GM18499 (cell line): ENCODE data around the gene CACNA1B.
"Not testable (repeated sequence)": the region's sequence is repeated elsewhere in the genome, so short reads cannot be mapped to it uniquely, and the experiment has no call there.

Experiments
- ATAC-seq: cut with Tn5 transposase; IDR thresholded peaks from one replicate; pipeline ENCODE4 v1.9.1; 2021; ENCODE audit warnings: moderate number of reproducible peaks; ENCODE audit not compliant: insufficient read depth, unreplicated experiment

Gene CACNA1B

DNA sequence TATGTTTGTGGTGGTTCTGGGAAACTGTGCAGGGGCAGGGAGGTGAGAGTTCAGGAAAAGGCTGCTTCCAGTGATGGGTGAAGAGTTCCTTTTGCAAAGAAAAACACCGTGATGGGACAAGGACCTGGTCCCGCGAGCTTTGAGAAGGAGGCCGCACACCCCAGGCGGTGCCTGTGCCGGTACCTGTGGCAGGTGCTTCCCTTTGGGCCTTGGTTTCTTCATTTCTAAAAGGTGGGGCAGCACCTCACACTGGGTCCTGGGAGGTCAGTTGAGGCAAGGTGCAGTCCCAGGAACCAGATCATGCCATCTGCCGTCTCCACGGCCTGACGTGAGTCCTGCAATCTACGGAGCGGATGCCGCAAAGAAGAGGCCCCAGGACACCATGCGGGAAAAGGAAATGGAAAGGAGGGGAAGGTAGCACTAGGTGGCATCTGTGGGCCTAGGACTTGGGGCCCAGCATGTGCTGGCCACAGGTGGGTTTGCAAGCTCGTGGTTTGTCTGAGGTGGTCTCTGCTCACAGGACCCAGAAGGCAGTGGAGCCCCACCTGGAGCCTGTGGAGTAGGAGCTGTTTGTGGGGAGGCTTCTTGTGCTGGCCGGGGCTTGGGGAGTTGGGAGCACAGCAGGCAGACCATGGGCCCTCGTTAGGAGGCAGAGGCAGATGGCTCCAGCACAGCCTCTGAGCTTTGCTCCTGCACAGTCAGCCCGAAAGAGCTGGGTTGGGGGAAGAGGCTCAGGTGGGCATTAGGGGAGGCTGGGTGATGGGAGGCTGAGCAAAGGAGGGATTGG is 131.6 kb downstream of the CACNA1B start:
- no peak for ATAC-seq

DNA sequence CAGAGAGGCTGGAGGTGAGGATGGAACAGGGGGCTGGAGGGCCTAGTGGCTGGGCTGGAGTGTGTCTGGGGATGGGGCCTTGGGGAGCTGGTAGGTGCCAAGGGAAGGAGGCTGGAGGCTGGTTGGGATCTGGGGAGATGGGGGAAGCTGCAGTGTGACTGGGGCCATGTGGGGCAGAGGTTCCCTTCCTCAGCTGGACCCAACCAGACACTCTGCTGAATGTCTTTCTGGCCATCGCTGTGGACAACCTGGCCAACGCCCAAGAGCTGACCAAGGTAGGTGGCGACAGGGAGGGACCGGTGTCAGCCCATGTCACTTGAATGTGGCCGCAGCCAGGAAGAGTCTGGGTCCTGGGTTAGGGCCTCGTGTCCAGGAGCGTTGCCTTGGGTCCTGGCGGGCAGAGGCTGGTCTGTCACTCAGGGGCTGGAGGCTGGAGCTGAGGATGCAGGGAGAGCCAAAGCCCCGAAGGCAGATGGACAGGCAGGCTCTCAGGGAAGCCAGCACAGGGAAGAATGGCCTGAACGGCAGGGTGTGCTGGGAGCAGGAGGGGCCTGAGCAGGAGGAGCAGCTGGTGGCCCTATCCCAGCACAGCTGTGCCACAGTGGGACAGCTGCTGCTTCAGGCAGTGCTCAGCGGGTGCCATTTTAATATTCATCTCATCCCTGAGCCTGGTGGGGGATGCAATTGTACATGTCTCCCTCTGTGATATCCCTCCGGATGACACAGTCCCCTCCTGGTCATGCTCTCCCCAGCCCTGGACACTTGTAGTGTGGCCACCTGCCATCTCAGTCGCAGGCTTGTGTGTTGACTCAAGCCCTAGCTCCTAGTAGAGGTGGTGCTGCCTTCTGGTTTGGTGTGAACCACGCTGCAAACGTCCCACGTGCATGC is 132.5 kb downstream of the CACNA1B start:
- no peak for ATAC-seq

DNA sequence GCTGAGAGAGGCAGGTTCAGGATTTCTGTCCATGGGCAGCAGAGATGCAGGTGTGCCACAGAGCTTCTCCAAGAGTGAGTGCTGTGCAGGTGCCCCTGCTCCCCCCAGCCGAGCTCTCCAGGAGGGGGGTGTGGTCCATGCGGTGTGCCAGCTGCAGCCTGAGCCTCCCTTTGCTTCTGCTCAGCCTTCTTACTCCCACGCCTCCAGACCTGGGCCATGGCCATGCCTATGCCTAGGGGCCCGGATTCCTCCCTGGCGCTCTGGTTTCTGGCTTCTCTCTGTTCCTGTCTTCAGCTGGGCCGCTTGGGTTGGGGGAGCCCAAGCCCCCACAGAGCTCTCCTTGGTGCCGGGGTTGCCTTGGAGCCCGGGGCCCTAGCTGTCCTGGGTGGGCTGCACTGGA is 133.3 kb downstream of the CACNA1B start:
- no peak for ATAC-seq

DNA sequence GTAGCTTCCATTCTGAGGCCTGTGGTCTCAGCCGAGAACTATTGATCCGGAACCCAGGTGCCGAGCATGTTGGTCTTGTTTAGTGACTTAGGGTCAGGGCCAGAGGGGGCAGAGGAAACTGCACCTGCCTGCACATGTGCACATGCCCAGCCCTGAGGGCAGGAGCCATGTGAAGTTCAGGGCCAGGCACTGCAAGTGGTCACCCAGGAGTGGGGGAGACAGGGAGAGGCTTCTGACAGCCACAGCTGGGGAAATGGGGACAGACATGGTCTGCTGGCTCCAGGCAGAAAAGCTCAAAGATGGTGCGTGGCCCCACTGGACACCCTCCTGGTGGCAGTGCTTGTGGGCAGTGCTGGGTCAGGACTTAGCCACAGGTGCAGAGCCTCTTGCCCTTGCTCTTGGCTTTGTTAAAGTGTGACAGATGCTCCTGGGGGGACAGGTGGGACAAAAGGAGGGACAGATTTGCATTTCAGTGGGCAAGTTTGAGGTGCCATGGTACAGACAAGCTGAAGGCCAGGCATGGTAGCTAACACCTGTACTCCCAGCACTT is 134.4 kb downstream of the CACNA1B start:
- ATAC-seq: no peak

DNA sequence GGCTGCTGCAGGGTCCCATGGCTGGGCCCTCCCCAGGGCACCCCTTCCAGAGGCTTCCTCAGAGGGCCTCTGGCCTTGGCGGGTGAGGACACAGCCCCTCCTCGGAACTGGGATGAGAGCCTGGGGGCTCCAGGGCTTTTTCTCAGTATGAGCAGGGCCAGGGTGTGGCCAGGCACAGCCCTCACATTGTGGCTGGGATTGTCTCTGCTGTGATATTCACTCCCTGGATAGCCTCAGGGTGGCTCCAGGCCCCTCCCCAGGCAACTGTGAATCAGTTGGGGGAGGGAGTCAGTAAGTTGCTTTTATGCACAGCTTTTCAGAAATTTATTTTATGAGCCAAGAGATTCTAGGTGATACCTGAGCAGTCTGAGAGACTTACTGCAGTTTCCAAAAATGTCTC is 135.7 kb downstream of the CACNA1B start:
- no peak for ATAC-seq

DNA sequence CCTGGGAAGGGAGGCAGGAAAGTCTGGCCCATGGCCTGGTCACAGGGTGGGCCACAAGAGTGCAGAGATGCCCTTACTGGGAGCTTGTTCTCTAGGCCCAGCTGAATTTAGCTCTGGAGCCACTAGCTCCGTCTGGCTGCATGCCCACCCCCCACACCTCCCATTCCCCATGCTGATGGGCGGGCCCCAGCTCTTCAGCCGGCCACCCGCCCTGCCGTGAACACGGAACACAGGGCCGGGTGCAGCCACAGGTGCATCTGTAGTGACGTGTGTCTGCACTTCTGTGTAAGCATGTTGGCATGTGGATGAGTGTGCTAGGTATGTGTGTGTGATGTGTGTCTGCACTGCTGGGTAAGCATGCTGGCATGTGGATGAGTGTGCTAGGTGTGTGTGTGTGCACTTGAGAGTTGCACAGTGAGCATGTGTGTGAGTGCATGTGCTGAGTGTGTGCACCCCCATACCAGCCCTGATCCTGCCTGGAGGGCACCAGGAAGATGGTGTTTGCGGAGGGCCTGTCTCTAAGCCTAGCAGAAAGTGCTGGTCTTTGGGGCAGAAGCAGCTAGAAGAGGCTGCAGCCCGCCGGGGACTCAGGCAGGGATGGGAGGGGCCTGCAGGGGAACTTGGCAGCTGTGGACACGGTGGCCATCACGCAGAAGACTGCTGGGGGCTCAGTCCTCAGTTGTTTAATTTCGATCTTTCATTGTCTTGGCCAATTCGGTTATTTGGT is 136.4 kb downstream of the CACNA1B start:
- no peak for ATAC-seq

DNA sequence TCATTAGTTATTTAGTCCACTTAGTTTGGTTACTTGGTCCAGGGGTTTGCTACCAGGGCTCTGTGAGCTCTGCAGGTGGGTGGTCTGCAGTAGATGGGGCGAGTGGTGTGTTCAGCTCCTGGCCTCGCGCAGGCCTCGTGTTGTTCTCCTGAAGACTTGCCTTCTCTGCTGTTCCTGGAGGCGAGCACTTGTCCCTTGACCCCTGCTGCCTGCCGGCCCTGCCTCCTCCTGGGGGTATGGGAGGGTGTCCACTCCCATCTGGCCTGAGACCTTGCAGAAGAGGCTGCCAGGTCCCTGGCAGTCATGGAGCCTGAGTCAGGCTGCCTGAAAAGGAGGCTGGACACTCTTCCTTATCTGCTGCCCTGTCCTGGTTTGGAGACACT is 137.0 kb downstream of the CACNA1B start:
- no peak for ATAC-seq

DNA sequence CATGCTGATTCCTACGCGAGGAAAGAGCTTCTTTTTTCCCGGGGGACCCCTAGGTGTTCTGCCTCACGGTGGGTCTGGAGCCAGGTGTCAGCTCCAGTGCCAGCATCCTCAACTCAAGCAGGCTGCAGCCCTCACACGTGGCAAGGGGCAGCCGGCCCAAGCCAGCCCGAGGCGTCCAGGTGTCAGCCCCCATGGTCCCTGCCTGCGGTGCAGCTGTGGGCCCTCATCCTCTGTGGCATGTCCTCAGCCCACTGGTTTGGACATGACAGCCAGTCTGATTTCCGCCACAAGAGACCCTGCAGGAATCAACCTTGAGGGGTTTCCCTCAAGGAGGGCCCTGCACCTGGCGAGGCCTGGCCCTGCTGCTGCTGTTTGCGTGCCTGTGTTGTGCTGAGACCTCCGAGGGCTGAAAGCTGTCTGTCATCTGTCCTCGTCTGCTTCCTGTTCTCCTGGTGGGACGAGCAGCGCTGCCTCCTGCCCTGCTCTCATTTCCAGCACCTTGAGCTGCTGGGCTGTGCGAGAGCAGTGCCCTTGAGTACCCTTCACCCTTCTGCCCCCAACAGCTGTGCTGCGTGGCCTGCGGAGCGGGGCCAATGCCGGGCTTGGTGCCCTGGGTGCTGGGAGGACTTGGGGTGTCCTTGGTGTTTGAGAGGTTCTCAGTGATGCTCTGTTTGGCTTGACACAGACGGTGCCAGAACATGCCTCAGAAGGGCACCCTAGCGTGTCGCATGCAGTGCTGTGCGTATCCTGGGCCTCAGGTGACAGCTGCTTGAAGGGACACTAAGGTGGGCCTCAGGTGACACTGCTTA is 137.6 kb downstream of the CACNA1B start:
- ATAC-seq: no peak

DNA sequence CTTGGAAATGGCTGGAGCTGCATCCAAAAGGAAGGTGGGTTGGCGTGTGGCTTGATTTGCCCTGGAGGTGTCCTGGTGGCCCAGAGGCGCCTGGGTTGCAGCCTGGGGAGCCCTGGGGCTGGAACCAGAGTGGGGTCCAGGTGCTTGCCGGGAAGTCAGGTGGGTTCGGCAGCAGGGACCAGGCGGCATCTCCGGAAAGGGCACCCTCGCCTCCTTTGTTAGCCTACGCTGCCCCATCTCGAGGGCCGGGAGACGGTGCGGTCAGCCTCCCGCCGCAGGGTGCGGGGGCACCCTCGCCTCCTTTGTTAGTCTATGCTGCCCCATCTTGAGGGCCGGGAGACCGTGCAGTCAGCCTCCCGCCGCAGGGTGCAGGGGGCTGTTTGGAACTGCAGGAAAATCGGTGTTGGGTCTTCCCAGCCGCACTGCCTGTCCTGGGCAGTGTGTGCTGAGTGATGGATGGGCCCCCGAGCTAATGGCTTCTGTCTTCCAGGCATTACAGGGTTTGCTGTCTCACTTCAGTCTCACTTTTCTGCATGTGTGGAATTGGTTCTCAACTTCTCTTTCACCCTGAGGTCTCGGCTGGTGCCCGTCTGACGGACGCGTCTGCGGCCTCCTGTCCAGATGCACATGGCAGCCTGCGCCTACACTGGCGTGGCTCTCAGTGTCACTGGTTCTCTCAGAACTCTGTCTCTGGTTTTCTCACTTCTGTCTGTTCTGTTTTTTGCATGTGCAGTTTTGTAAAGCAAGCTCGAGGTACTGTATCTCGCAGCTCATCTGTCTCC is 139.0 kb downstream of the CACNA1B start:
- ATAC-seq: no peak

DNA sequence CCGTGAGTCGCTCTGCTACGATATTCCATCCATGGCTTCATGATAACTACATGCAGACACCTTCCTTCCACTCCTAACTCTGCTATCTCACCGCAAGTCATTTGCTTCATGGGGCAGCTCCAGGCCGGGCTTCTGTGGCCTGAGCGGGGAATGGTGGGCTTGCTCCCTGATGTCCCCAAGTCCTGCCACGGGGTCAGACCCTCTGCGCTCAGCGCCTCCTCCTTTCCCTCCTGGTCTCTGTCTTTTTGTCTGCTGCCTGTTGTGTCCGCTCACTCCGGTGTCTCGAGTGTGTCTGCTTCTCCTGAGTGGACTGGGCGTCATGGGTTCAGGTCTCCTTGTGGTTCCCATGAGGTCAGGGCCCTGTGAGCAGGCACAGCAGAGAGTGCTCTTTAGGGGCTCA is 139.6 kb downstream of the CACNA1B start:
- no peak for ATAC-seq

DNA sequence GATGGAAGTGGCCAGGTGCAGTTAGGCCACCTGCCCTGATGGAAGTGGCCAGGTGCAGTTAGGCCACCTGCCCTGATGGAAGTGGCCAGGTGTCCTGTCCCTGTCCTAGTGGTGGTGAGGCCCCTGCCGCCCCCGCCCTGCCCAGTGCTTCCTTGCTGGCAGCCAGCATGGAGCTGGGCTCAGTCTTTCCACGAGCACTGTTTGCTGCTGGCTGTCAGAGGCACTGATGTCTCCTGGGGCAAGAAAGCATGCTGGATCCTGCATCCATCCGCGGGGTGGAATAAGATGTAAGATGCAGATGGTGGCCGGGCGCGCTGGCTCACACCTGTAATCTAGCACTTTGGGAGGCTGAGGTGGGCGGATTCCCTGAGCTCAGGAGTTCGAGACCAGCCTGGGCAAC is 141.9 kb downstream of the CACNA1B start:
- ATAC-seq: not testable (repeated sequence)

DNA sequence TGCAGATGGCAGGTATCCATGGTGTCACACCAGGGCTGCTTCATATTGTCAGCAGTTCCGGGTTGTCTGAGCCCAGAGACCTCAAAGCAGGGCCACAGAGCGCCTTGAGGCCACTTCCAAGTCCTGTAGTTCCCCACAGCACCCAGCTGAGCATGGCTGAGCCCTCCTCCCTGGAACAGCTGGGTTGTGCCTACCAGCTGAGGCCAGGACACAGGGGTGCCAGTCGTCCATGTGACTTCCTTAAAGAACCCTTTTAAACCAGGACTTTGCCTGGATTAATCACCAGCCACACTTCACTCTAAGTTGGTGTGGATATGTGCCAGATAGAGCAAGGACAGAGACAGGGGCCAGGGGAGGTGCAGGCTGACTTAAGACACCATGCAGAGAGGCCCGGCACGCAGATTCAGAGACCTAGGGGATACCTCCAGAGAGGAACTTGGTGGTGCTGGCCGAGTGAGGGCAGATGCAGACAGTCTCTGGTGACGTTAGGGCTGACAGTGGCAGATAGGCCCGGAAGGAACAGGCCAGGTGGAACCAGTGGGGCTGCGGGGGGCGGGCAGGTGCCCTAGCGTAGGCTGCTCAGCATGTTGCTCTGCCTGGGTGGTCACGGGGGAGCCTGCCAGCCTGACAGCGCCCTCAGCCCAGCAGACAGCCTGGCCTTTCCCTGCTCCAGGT is 142.7 kb downstream of the CACNA1B start:
- ATAC-seq: no peak

DNA sequence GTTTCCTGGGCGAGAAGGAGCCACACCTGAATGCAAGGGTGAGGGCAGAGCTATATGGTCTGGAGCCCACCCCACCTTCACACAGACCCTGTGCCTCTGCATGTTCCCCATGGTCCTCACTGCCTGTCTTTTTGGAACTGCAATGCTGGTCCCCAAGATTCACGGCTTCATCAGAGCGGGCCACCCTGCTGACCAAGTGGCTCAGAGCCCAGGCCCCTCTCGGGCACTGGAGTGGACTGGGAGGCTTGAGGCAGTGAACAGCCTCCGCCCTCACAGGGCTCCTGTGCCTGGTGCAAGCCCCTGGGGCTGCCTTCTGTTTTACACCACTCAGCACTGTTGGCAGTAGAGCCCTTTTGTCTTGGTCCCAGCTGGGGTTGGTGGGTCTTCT is 143.2 kb downstream of the CACNA1B start:
- ATAC-seq: no peak

DNA sequence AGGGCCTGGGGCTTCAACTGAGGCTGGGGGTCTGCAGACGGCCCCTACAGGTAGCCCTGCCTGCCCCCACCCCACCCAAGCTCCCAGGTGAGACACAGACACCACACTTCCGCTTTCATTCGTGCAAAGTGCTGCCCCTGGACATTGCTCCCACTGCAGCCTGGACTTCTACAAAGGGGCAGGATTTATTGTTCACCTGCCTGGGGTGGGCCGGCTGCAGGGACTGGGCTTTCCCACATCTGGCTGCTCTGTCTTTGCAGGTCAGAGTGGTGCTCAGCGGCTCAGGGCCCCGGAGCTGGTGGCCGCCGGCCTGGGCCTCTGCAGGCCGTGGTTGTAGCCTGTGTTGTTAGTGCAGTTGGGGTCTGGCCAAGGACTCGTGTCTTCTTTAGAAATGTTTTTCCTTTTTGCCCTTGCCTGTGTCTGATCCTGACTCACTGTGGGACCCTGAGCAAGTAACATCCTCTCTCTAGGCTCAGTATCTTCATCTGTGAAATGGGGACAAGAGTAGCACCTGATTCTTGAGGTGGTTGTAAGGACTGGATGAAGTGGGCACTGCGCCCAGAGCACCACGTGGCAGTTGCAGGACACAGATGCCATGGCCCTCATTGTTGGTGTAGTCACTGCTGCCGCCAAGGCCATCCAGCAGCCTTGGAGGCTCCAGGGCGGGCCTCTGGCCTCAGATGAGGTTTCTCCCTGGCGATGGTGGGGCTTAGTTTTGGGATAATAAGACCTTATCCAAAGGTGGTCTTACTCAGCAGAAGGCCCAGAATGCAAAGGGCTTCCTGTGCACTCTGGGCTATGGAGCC is 143.9 kb downstream of the CACNA1B start:
- no peak for ATAC-seq

DNA sequence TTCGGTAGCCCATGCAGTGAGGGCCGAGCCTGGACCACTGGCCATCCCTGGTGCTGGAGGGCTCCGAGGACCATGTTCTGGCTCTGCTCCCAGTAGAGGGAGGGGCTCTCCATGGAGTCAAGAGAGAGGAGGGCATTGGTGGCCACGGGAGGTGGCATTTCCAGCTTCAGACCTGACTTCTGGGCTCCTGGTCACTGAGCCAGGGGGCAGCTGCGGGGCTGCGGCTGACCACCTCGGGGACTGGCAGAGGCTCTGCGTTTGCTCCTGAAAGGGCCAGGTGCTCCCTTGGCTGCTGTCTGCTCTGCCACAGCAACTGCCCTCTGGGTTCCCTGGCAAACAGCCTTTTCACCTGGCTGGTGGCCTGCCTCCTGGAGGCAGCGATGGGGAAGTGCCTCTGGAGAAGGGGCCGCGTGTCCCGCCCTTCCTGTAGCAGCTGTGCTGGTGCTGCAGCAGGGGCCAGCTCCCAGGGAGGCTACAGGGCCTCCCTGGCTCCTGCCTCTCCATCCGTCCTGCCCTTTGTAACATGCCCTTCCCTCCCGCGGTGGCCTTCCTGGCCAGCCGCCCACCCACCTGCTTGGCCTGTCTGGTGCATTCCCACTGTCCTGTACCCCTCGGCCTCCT is 144.6 kb downstream of the CACNA1B start:
- ATAC-seq: no peak

DNA sequence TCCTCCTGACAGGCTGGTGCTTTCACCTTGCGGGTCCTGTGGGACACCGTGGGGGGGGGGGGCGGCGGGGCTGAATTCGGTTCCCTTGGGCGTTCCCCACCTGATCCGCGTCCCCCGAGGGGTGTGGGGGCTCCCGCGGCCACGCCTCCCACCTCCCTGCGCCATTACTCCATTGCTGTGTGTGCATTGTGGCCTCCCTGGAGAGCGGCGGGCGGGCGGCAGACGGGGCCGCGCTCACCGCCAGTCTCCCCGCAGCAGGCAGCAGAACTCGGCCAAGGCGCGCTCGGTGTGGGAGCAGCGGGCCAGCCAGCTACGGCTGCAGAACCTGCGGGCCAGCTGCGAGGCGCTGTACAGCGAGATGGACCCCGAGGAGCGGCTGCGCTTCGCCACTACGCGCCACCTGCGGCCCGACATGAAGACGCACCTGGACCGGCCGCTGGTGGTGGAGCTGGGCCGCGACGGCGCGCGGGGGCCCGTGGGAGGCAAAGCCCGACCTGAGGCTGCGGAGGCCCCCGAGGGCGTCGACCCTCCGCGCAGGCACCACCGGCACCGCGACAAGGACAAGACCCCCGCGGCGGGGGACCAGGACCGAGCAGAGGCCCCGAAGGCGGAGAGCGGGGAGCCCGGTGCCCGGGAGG is 145.3 kb downstream of the CACNA1B start:
- no peak for ATAC-seq
